ENCODE results near the gene TVP23A. TPM values are rescaled to one million over a fixed set of nuclear protein-coding genes. Genes with fewer than 3 reads are reported as not detected.
"Not testable (repeated sequence)": the region's sequence is repeated elsewhere in the genome, so short reads cannot be mapped to it uniquely, and the experiment has no call there.

TVP23A gene
- total RNA-seq, 1 experiment from 2014 or later: not detected

DNA sequence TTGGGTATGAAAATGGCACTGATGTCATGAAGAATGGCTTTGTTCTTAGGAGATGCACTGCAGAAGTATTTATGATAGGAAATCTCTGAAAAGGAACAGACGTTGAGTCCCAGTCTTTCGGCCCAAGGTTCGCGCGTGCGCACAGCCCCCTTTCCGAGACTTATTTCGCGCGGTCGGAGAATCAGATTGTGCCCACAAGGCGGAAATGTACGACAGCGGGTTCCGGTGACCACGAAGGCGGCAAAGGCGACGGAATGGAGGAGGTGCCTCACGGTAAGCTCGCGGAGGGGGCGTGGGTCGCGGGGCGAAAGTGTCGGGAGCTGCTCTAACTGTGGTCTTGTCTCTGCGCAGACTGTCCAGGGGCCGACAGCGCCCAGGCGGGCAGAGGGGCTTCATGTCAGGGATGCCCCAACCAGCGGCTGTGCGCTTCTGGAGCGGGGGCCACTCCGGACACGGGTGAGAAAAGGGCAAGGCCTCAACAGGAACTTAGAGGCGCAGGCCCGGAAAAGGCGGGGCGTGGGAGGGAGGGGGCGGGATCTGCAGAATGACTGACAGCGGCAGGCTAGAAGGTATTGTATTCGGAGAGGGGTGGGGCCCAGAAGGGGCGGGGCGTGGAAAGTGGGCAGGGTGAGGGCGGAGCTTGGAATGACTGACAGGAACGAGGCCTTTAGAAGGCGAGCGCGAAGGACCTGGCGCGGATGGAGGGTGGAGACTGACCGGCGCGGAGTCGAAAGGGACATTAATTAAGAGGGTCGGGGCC lies 74.8 kb downstream of the TVP23A start, which contains the start of gene NUBP1:
NUBP1 (plus strand) TSS at position 233 of the 760 bp plus-strand sequence; CDS start at position 255, 22 bp downstream.
- Histone ChIP-seq H3K27me3 (replicated peaks) (no peaks in the 10 kb centered on the region), H3K27ac (peak within 1 kb of the TSS; percentile 98), H3K4me3 (peak within 1 kb of the TSS; percentile 71), H3K36me3 (peaks cover 7% of the 10 kb centered on the region), H3K4me1 (replicated peaks) (peaks cover 15% of the 10 kb centered on the region), H3K9me3 (replicated peaks) (no peaks in the 10 kb centered on the region)
- DNase-seq (ENCODE audit: low read depth in 1 of 2, low spot score in 2 of 2): peak; percentile 99

DNA sequence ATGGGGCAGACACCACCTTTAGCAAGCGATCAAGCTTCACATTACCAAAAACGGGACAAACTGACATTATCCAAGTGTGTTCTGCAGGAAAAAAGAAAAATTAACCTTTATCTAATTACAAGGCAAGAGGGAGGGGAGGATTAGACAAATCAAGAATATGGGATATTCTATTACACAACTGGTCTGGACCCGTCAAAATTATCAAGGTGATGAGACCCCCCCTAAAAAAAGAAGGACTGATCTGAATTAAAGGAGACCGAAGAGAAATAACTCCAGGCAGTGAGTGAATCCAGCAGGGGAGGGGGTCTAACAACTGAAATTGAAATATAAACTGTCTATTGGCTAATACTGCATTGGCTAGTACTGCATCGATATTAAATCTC lies 75.4 kb downstream of the TVP23A start:
- no peaks in the 10 kb centered on the region for H3K27me3 ChIP-seq (replicated peaks)
- H3K9me3 ChIP-seq (replicated peaks): no peaks in the 10 kb centered on the region
- peak overlapping the region; percentile 71 for H3K4me3 ChIP-seq
- peak overlapping the region; percentile 98 for H3K27ac ChIP-seq
- peaks cover under 1% of the 10 kb centered on the region for H3K36me3 ChIP-seq
- peaks cover 21% of the 10 kb centered on the region for H3K4me1 ChIP-seq (replicated peaks)
- DNase-seq (ENCODE audit: low read depth in 1 of 2, low spot score in 2 of 2): no peak

DNA sequence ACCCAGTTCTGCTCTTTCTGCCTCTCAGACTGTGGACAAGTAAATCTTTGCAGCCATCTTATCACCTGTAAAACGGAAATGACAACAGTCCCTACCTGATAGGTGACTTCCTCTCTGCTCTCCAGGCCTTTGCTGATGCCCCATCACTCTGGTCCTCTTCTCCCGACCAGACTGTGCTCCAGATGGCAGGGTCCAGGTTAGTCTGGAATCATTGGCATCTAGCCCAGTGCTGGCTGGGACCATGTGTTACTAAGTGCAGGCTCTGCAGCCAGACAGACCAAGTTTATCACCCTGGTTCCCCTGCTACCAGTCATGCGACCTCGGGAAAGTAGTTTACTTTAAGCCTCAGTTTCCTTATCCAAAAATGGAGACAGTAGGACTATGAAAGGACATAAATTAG lies 76.8 kb downstream of the TVP23A start:
- Histone ChIP-seq H3K4me1 (replicated peaks) (peaks cover 23% of the 10 kb centered on the region), H3K9me3 (replicated peaks) (no peaks in the 10 kb centered on the region), H3K4me3 (no peak overlapping the region), H3K27me3 (replicated peaks) (no peaks in the 10 kb centered on the region), H3K36me3 (no peaks in the 10 kb centered on the region), H3K27ac (no peak overlapping the region)
- DNase-seq (ENCODE audit: low read depth in 1 of 2, low spot score in 2 of 2): no peak

DNA sequence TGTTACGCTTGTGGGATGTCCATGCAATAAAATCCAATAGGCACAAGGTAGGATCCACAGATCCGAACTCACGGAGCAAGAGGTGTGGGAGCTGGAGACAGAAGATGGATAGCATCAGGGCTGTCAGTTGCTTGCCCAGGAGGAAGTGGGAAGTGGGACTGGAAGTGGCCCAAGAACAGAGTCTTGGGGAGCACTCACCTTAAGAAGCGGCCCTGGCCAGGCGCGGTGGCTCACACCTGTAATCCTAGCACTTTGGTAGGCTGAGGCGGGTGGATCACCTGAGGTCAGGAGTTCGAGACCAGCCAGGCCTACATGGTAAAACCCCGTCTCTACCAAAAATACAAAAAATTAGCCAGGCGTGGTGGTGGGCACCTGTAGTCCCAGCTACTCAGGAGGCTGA lies 77.3 kb downstream of the TVP23A start:
- not testable (repeated sequence) for H3K9me3 ChIP-seq (replicated peaks); H3K27ac ChIP-seq; H3K36me3 ChIP-seq; H3K4me3 ChIP-seq; DNase-seq (ENCODE audit: low read depth in 1 of 2, low spot score in 2 of 2); H3K27me3 ChIP-seq (replicated peaks)
- H3K4me1 ChIP-seq (replicated peaks): peaks cover 23% of the 10 kb centered on the region

DNA sequence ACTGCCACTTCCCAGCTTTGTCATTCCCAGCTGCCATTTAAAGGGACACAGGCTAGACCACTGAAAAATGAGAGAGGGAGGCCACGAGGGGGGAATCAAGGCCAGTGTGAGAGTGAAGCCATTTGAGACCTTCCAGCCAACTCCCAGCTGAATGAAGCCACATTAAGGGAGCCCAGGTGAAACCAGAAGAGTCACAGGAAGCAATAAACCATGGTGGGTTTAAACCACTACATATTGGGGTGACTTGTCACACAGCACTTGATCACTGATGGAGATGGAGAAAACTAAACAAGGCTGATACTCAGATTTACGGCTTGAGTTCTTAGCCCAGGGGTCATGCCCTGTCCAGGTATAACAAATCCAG lies 77.8 kb downstream of the TVP23A start:
- H3K36me3 ChIP-seq: no peaks in the 10 kb centered on the region
- H3K27ac ChIP-seq: no peak overlapping the region
- peaks cover 23% of the 10 kb centered on the region for H3K4me1 ChIP-seq (replicated peaks)
- no peak for DNase-seq (ENCODE audit: low read depth in 1 of 2, low spot score in 2 of 2)
- H3K27me3 ChIP-seq (replicated peaks): no peaks in the 10 kb centered on the region
- H3K9me3 ChIP-seq (replicated peaks): no peaks in the 10 kb centered on the region
- no peak overlapping the region for H3K4me3 ChIP-seq

DNA sequence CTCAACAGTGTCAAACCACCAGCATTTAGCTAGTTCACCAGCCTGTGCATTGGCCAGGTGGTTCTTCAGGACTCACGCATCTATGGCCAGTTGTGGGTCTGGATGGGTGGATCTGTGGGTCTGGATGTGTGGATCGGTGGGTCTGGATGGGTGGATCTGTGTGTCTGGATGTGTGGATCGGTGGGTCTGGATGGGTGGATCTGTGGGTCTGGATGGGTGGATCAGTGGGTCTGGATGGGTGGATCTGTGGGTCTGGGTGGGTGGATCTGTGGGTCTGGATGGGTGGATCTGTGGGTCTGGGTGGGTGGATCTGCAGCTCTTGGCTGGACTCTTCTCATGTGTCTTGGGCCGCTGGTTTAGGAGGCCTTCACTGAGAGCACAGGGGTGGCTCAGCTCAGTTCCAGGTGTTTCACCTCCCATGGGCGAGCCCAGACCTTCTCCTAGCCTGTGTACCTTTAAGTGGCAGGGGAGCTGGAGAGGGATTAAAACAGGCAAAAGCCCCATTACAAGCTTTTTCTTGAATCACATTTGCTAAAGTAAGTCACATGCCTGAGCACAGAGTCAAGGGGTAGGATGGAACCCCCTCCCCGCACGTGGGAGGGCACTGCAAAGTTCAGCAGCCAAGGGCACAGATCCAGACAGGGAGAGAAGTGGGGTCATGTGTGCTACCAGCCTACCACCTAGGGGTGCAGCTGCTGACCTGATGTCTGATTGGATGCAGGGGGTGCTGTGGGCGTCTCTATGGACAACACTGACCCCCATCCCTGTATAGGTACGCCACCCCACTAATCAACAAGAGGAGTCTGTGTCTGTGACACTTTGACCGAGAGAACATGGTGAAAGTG lies 78.4 kb downstream of the TVP23A start:
- no peaks in the 10 kb centered on the region for H3K36me3 ChIP-seq
- no peaks in the 10 kb centered on the region for H3K27me3 ChIP-seq (replicated peaks)
- peaks cover 23% of the 10 kb centered on the region for H3K4me1 ChIP-seq (replicated peaks)
- peak in 1 of 2 experiments; percentile 17 for DNase-seq (ENCODE audit: low read depth in 1 of 2, low spot score in 2 of 2)
- H3K9me3 ChIP-seq (replicated peaks): no peaks in the 10 kb centered on the region
- no peak overlapping the region for H3K27ac ChIP-seq
- H3K4me3 ChIP-seq: no peak overlapping the region

DNA sequence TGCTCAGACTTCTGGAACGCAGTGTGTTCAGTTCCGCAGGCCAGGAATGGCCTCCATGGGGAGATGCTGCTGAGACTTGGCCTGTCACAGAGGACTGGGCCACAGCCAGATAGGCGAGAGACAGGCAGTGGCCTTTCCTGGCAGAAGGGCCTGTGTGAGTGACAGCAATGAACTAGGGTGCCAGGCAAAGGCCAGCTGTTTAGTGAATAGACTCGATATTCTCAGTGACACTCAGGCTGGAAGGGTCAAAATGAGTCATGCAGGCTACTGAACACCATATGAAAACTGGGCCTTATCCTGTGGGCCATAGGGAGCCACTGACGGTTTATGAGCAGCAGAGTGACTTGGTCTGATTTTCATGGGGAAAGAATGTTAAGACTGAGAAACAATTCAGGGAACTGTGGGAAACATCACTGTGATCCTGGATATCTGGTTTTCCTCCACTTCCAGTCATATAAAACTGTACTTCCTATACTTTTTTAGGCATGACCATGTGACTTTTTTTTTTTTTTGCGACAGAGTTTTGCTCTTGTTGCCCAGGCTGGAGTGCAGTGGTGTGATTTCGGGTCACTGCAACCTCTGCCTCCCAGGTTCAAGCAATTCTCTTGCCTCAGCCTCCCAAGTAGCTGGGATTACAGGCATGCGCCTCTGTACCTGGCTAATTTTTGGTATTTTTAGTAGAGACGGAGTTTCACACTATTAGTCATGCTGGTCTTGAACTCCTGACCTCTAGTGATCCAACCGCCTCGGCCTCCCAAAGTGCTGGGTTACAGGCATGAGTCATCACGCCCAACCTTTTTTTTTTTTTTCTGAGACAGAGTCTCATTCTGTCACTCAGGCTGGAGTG lies 80.1 kb downstream of the TVP23A start:
- DNase-seq (ENCODE audit: low read depth in 1 of 2, low spot score in 2 of 2): peak; percentile 70 to 76
- H3K27ac ChIP-seq: peak overlapping the region; percentile 55
- no peaks in the 10 kb centered on the region for H3K9me3 ChIP-seq (replicated peaks)
- no peak overlapping the region for H3K4me3 ChIP-seq
- no peaks in the 10 kb centered on the region for H3K27me3 ChIP-seq (replicated peaks)
- no peaks in the 10 kb centered on the region for H3K36me3 ChIP-seq
- peaks cover 16% of the 10 kb centered on the region for H3K4me1 ChIP-seq (replicated peaks)

DNA sequence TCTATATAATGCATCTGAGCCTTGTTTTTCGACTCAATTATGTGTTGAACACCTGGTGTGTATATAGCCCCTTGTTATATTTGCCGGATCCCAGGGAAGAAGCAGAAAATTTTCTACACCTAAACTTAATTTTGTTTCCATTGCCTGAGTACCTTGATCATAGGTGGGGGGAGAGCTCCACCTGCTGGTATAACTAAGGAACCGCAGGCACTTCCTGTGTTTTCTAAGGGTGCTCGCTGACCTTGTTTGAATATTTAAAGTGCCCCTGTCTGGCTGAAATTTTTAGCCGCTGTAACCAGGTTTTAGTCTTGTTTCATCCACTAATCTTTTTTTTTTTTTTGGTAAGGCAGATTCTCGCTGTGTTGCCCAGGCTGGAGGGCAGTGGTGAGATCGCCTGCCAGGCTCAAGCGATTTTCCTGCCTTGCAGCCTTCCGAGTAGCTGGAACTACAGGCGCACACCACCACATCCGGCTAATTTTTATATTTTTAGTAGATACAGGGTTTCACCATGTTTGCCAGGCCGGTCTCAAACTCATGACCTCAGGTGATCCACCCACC lies 81.4 kb downstream of the TVP23A start:
- H3K27me3 ChIP-seq (replicated peaks): no peaks in the 10 kb centered on the region
- no peak overlapping the region for H3K4me3 ChIP-seq
- DNase-seq (ENCODE audit: low read depth in 1 of 2, low spot score in 2 of 2): peak; percentile 61
- H3K9me3 ChIP-seq (replicated peaks): no peaks in the 10 kb centered on the region
- no peak overlapping the region for H3K27ac ChIP-seq
- no peaks in the 10 kb centered on the region for H3K36me3 ChIP-seq
- H3K4me1 ChIP-seq (replicated peaks): peaks cover 12% of the 10 kb centered on the region

DNA sequence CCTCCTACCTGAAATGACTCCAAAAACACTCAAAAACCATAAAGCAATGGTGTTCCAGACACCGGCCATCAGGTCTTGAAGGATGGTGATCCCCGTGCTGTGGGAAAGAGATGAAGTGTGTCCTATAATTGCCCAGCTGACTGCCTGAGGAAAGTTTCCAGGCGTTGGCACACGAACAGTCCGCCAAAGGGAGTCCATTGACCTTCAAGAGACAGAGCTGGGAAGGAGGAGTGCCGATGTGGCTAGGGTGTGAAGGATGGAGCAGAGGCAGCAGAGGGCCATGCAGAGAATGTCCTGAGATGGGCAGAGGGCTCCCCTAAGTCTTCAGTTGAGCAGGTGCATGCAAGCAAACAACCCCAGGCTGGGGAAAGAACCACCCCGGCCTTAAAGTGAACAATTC lies 86.8 kb downstream of the TVP23A start:
- DNase-seq (ENCODE audit: low read depth in 1 of 2, low spot score in 2 of 2): no peak
- H3K4me3 ChIP-seq: no peak overlapping the region
- H3K27ac ChIP-seq: no peak overlapping the region
- no peaks in the 10 kb centered on the region for H3K36me3 ChIP-seq
- peaks cover 4% of the 10 kb centered on the region; the same call in 1 of the 2 replicates for H3K4me1 ChIP-seq (replicated peaks)
- H3K27me3 ChIP-seq (replicated peaks): no peaks in the 10 kb centered on the region
- no peaks in the 10 kb centered on the region for H3K9me3 ChIP-seq (replicated peaks)

DNA sequence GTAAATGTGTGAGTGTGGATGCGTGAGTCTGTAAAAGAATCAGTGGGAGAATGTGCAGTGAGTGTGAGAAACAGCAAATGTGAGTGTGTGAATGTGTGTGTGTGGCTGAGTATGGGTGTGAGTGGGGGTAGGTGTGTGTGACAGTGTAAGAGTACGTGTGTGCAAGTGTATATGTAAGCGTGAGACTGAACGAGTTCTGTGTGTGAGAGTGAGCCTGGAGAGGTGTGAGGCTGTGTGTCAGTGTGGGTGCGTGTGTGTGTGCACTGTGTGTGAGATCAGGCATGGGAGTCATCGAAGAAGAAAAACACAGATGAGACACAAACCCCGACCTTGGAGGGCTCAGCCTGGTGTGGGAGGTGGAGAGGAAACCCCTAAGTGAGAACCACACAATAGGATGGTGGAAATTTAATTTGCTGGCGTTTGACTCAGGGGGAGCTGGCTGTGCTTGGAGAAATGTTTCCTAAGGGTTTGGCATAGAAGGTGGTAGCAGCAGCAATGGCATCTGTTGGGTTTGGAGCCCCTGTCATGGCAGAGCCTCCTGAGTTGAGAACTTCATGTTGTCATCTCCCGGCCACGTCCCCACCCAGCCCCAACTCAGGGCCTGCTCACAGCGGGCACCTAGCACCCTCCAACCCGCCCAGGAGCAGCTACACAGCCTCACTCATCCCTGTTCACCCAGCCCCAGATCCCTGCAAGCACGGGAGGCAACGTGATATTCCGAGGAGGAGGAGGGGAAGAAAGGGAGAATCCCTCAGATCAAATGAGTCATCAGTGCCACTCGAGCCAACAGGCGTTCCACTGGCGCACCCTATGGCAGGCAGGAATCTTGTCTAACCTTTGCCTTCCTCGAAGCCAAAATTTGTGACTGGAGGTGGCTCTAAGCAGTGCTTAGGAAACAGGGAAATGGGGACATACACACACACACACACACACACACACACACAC lies 89.2 kb downstream of the TVP23A start:
- peaks cover 4% of the 10 kb centered on the region; the same call in 1 of the 2 replicates for H3K4me1 ChIP-seq (replicated peaks)
- no peaks in the 10 kb centered on the region for H3K27me3 ChIP-seq (replicated peaks)
- DNase-seq (ENCODE audit: low read depth in 1 of 2, low spot score in 2 of 2): peak in 1 of 2 experiments; percentile 19
- H3K9me3 ChIP-seq (replicated peaks): no peaks in the 10 kb centered on the region
- no peak overlapping the region for H3K27ac ChIP-seq
- no peaks in the 10 kb centered on the region for H3K36me3 ChIP-seq
- no peak overlapping the region for H3K4me3 ChIP-seq

DNA sequence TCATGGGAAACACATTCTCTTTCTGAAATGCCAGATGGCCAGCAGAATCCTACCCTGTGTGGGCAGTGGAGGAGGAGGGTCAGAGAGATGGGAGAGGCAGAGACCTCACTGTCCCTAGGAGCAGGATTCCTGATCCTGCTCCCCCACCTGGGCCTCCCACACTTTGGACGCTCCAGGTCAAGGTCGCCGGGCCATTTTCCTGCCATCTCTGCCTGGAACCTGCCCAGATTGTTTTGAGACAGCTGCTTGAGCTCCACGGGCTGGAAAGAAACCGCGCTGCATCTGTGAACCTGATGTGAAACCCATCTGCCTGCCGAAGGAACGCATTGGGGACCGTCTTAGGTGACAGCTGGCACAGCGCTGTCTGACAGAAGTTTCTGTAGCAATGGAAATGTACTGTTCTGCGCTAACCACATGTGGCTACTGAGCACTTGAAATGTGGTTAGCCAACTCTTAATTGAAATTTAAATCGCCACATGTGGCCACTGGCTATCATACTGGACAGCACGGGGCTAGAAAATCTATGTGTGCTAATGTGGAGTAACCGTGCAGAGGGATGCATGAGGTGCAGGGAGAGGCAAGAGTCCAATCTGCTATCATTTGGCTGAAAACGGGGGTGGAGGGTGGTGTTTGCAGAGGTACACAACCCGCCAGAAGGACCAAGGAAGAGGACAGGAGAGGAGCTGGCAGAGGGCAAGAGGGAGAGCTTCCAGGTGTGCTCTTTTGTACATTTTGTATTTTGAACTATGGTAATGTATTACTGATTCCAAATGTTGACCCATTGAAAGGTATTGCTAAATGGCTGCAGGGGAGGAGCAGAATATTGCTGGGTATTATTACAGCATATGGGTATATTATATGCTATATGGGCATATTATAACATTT lies 90.3 kb downstream of the TVP23A start:
- H3K27me3 ChIP-seq (replicated peaks): no peaks in the 10 kb centered on the region
- peaks cover 4% of the 10 kb centered on the region; the same call in 1 of the 2 replicates for H3K4me1 ChIP-seq (replicated peaks)
- H3K9me3 ChIP-seq (replicated peaks): no peaks in the 10 kb centered on the region
- H3K27ac ChIP-seq: no peak overlapping the region
- no peak for DNase-seq (ENCODE audit: low read depth in 1 of 2, low spot score in 2 of 2)
- H3K36me3 ChIP-seq: no peaks in the 10 kb centered on the region
- no peak overlapping the region for H3K4me3 ChIP-seq

Measured in SJSA1 (cell line).